SKM-1 treated with dmso at 0.1 percent for 144 hours (cell line): Measurements from ENCODE around the gene CDKN1B.

Experiments used
- DNase-seq: peaks from one replicate; lab custom pipeline; 2025; ENCODE audit not compliant: unreplicated experiment; lab: John Stamatoyannopoulos, UW

CDKN1B gene

DNA sequence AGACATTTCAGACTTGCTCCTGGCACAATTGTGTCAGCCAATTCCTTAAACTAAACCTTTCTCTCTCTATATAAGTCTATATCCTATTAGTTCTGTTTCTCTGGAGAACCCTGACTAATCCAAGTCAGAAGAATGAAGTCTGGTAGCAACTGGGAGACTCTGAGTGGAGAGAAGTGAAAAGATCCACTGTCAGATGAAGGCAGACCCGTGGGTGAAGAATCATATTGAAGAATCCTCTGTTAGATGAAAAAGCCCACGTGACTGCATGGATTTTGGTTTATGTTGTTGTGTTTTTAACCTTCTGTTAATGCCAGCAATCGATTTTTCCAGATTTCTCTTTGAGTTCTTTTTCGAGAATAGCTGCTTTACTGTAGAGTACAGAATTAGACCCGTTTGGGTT lies 38.8 kb downstream of the CDKN1B start:
- DNase-seq = no peak

DNA sequence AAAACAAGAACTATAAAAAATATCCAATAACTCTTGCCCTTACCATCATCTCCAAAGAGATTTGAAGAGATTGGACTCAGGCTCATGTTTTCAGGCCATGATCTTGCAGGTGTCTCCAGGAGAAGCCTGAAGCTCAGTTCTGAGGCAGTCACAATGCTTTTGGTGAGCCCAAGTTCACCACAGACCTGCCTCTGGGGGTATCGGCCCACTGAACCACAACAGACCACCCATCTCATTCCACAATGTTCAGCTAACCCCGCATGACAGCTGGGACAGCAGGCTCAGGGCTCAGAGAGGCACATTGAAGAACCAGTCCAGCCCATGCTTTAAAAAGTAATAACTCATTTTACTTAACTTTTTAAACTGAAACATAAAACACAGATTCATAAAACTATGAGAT lies 40.0 kb downstream of the CDKN1B start:
- DNase-seq = no peak

DNA sequence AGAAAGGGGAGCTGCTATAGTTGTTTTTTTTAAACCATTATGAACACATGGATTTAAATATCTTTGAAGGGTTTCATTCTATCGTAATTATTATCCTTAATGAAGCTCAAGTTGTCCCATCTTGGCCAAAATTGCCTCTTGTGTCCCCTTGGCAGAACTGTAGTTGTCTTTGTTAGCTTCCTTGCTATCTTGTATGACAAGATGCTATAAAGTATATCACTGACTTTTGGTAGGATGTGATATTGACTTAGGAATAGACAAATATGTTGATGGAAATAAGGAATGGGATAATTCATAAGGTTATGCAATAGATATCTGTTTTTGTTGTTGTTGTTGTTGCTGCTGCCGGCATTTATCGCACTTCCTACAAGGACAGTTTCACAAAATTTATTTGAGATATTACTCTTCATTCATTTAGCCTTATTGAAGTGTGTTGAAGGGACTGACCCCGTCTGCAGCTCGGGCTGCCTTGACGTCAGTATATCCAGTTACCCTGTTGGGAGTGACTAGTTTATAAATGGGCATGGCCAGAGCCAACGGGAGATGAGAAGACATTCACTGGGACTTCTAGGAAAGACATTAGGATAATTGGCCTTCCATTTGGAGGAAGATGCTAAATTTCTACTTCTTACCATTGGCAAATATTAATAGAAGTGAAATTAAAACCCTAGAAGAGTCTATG lies 42.2 kb downstream of the CDKN1B start:
- no peak for DNase-seq

DNA sequence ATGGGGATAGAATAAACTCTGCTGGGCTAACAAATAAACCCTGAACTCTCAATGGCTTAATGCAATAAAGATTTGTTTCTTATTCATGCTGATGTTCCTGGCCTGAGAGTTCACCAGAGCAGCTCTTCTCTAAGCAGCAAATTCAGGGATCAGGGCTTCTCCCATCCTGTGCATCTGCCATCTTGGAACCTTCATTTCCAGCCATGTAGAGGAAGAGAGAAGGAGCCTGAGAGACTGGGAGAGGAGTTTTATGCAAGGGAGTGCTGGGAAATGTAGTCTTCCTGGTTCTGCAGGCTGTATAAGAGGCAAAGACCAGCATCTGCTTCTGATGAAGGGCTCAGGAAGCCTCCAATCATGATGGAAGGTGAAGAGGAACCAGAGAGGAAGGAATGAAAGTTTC lies 47.7 kb downstream of the CDKN1B start:
- DNase-seq = no peak

DNA sequence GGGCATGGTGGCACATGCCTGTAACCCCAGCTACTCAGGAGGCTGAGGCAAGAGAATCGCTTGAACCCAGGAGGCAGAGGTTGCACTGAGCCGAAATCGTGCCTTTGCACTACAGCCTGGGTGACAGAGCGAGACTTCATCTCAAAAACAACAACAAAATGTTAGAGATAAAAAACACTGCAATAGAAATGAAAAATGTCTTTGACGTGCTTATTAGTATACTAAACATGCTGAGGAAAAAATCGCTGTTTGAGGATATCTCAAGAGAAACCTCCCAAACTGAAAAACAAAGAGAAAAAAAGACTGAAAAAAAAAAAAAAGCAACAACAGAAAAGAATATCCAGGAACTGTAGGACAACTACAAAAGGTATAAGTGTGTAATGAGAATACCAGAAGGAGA lies 53.1 kb downstream of the CDKN1B start:
- DNase-seq = no peak
